GM23338 (cell line): ENCODE results near the gene UBN1. TPM values are rescaled to one million over a fixed set of nuclear protein-coding genes. Genes with fewer than 3 reads are reported as not detected.

Experiments
- ATAC-seq: fragments of 200-7000 bp; cut with Tn5 transposase; 3 replicates; pipeline ENCODE4 v1.9.1; 2020
- DNase-seq: peaks from one replicate; pipeline ENCODE4 v3.0.0-alpha.2; 2015; ENCODE audit warnings: low spot score
- H2AFZ ChIP-seq: fragments of 200-600 bp; sonication (generic); 2 replicates; pipeline ENCODE4 v1.8.0; 2016; ENCODE audit warnings: antibody characterized with exemption, mild to moderate bottlenecking, moderate library complexity
- H3F3A ChIP-seq: fragments of 200-600 bp; sonication (generic); replicated peaks from 2 replicates; pipeline ENCODE4 v1.8.0; 2017; ENCODE audit warnings: antibody characterized with exemption, mixed run types, low read depth
- H3K27ac ChIP-seq: fragments of 200-600 bp; sonication (generic); 2 replicates; pipeline ENCODE4 v1.6.1; 2016; ENCODE audit warnings: low read depth
- H3K27me3 ChIP-seq: fragments of 200-600 bp; sonication (generic); 2 replicates; pipeline ENCODE4 v1.8.0; 2016; ENCODE audit warnings: mild to moderate bottlenecking, mixed run types, moderate library complexity; ENCODE audit not compliant: insufficient read depth
- H3K36me3 ChIP-seq: fragments of 200-600 bp; sonication (generic); 2 replicates; pipeline ENCODE4 v1.8.0; 2016; ENCODE audit warnings: mild to moderate bottlenecking; ENCODE audit not compliant: insufficient read depth
- H3K4me1 ChIP-seq: fragments of 200-600 bp; sonication (generic); 2 replicates; pipeline ENCODE4 v1.8.0; 2016; ENCODE audit warnings: mild to moderate bottlenecking, moderate library complexity; ENCODE audit not compliant: insufficient read depth
- H3K4me2 ChIP-seq: fragments of 200-600 bp; sonication (generic); 2 replicates; pipeline ENCODE4 v1.7.1; 2017; ENCODE audit warnings: mixed run types
- H3K4me3 ChIP-seq: fragments of 200-600 bp; sonication (generic); 2 replicates; pipeline ENCODE4 v1.6.1; 2016; ENCODE audit warnings: mixed run types
- H3K79me2 ChIP-seq: fragments of 200-600 bp; sonication (generic); replicated peaks from 2 replicates; pipeline ENCODE4 v1.8.0; 2017; ENCODE audit warnings: mild to moderate bottlenecking; ENCODE audit not compliant: insufficient read depth
- H3K9me2 ChIP-seq: fragments of 200-600 bp; sonication (generic); 2 replicates; pipeline ENCODE4 v1.8.0; 2017; ENCODE audit not compliant: insufficient read depth
- H4K20me1 ChIP-seq: fragments of 200-600 bp; sonication (generic); replicated peaks from 2 replicates; pipeline ENCODE4 v1.8.0; 2017; ENCODE audit warnings: mild to moderate bottlenecking; ENCODE audit not compliant: insufficient read depth
- H3K27ac Mint-ChIP-seq: 2 replicates; pipeline ENCODE4 v1.8.0; 2020; ENCODE audit warnings: inconsistent platforms, mild to moderate bottlenecking, moderate library complexity, mixed read lengths
- H3K27me3 Mint-ChIP-seq: 3 replicates; pipeline ENCODE4 v1.8.0; 2022; ENCODE audit warnings: low read depth, mild to moderate bottlenecking, moderate library complexity, mixed read lengths, inconsistent platforms; ENCODE audit not compliant: insufficient read depth, poor library complexity
- H3K36me3 Mint-ChIP-seq: 3 replicates; pipeline ENCODE4 v1.8.0; 2021; ENCODE audit warnings: low read depth, mild to moderate bottlenecking, inconsistent platforms, moderate library complexity, mixed read lengths
- H3K4me1 Mint-ChIP-seq: 3 replicates; pipeline ENCODE4 v1.8.0; 2020; ENCODE audit warnings: mild to moderate bottlenecking, inconsistent platforms, mixed read lengths
- H3K4me3 Mint-ChIP-seq: 3 replicates; pipeline ENCODE4 v1.8.0; 2021; ENCODE audit warnings: moderate library complexity, mild to moderate bottlenecking, inconsistent platforms, mixed read lengths
- H3K9me3 Mint-ChIP-seq: 3 replicates; pipeline ENCODE4 v1.8.0; 2020; ENCODE audit warnings: moderate library complexity, mild to moderate bottlenecking, inconsistent platforms, mixed read lengths
- EZH2 ChIP-seq: fragments of 200-600 bp; sonication (generic); IDR thresholded peaks from one replicate; pipeline ENCODE4 v1.8.0; 2017; ENCODE audit warnings: antibody characterized with exemption, mild to moderate bottlenecking, low read depth; ENCODE audit not compliant: unreplicated experiment
- JUNB ChIP-seq: IDR thresholded peaks from one replicate; pipeline ENCODE4 v1.6.1; 2016; ENCODE audit warnings: antibody characterized with exemption; ENCODE audit not compliant: unreplicated experiment
- NANOG ChIP-seq: IDR thresholded peaks from 2 replicates; pipeline ENCODE4 v1.6.1; 2016; ENCODE audit warnings: antibody characterized with exemption, borderline replicate concordance
- REST ChIP-seq: IDR thresholded peaks from one replicate; pipeline ENCODE4 v1.6.1; 2018; ENCODE audit warnings: antibody characterized with exemption; ENCODE audit not compliant: unreplicated experiment
- polyA plus RNA-seq: library from polyadenylated mRNA; unstranded; fragments of >200 nt; fragmentation: Nextera tagmentation; extraction: Ambion mirVana; gene quantifications from 2 replicates; pipeline ENCODE4 v1.2.1, GENCODE V29; 2016
- total RNA-seq: library from RNA; depleted of rRNA; stranded (reverse); fragments of >200 nt; shearing (Covaris generic); gene quantifications from 2 replicates; pipeline ENCODE4 v1.2.3, GENCODE V29; 2014
- TF ChIP-seq, protein P1 (sequence below): fragments of 250-450 bp; sonication (Bioruptor Pico); IDR thresholded peaks from 2 replicates; pipeline ENCODE4 v1.5.0; 2020; ENCODE audit warnings: mild to moderate bottlenecking, moderate library complexity

UBN1 gene
- total and polyA plus RNA-seq, 2 experiments from 2014 or later: 18.3 to 46.8 TPM

DNA sequence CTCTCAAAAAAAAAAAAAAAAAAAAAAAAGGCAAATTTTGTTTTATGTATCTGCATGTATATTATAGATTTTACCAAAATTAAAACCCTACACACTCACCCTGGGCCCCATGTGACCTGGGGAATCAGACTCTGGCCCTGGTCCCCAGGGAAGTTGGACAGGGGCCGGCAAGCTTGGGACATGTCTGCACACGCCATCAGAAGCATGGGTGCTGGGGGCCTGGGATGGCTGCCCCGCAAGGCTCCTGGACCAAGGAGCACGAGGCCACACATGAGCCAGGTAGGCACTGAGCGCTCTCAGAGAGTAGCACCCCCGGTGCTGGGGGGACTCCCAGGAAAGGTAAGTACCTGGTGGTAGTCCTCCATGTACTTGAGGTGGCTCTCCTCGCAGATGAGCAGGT lies 50.0 kb downstream of the UBN1 start (continued):
- TF ChIP-seq, protein P1, sequence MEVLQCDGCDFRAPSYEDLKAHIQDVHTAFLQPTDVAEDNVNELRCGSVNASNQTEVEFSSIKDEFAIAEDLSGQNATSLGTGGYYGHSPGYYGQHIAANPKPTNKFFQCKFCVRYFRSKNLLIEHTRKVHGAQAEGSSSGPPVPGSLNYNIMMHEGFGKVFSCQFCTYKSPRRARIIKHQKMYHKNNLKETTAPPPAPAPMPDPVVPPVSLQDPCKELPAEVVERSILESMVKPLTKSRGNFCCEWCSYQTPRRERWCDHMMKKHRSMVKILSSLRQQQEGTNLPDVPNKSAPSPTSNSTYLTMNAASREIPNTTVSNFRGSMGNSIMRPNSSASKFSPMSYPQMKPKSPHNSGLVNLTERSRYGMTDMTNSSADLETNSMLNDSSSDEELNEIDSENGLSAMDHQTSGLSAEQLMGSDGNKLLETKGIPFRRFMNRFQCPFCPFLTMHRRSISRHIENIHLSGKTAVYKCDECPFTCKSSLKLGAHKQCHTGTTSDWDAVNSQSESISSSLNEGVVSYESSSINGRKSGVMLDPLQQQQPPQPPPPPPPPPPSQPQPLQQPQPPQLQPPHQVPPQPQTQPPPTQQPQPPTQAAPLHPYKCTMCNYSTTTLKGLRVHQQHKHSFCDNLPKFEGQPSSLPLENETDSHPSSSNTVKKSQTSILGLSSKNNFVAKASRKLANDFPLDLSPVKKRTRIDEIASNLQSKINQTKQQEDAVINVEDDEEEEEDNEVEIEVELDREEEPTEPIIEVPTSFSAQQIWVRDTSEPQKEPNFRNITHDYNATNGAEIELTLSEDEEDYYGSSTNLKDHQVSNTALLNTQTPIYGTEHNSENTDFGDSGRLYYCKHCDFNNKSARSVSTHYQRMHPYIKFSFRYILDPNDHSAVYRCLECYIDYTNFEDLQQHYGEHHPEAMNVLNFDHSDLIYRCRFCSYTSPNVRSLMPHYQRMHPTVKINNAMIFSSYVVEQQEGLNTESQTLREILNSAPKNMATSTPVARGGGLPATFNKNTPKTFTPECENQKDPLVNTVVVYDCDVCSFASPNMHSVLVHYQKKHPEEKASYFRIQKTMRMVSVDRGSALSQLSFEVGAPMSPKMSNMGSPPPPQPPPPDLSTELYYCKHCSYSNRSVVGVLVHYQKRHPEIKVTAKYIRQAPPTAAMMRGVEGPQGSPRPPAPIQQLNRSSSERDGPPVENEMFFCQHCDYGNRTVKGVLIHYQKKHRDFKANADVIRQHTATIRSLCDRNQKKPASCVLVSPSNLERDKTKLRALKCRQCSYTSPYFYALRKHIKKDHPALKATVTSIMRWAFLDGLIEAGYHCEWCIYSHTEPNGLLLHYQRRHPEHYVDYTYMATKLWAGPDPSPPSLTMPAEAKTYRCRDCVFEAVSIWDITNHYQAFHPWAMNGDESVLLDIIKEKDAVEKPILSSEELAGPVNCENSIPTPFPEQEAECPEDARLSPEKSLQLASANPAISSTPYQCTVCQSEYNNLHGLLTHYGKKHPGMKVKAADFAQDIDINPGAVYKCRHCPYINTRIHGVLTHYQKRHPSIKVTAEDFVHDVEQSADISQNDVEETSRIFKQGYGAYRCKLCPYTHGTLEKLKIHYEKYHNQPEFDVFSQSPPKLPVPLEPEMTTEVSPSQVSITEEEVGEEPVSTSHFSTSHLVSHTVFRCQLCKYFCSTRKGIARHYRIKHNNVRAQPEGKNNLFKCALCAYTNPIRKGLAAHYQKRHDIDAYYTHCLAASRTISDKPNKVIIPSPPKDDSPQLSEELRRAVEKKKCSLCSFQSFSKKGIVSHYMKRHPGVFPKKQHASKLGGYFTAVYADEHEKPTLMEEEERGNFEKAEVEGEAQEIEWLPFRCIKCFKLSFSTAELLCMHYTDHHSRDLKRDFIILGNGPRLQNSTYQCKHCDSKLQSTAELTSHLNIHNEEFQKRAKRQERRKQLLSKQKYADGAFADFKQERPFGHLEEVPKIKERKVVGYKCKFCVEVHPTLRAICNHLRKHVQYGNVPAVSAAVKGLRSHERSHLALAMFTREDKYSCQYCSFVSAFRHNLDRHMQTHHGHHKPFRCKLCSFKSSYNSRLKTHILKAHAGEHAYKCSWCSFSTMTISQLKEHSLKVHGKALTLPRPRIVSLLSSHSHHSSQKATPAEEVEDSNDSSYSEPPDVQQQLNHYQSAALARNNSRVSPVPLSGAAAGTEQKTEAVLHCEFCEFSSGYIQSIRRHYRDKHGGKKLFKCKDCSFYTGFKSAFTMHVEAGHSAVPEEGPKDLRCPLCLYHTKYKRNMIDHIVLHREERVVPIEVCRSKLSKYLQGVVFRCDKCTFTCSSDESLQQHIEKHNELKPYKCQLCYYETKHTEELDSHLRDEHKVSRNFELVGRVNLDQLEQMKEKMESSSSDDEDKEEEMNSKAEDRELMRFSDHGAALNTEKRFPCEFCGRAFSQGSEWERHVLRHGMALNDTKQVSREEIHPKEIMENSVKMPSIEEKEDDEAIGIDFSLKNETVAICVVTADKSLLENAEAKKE: no peak

DNA sequence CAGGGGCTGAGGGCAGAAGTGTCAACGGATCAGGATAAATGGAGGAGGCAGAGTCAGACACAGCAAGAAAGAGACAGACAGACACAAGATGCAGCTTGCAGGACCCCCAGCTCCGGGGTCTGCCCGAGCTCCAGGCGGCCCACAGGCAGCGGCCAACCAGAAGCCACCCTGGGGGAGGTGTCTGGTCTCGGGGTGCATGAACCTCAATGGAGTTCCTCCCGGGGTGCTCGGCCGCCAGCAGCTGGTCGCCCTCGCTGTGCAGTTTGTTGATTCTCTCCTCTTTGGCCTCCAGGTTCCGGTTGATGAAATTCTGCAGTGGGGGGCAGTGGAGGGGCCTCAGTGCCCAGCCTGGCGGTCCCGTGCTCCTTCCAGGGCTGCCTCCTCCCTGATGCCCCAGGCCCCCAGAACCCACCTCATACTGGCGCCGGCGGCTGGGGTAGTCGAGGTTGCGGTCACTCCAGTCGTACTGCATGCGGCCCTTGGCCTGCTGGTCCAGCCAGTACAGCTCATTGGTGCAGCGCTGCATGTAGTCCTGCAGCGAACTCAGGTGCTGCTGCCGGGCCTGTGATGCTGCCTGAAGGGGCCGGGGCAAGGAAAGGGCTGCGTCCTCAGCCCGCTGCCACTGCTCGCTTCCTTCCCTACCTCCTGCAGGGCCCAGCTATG lies 51.7 kb downstream of the UBN1 start:
- Histone ChIP-seq H4K20me1 (no peaks in the 10 kb centered on the region), H3K4me1 (no peaks in the 10 kb centered on the region), H3K36me3 (no peaks in the 10 kb centered on the region), H3F3A (no peaks in the 10 kb centered on the region), H3K27ac (no peak overlapping the region), H3K79me2 (no peaks in the 10 kb centered on the region), H3K4me2 (no peak overlapping the region), H3K9me2 (no peaks in the 10 kb centered on the region), H3K4me3 (no peak overlapping the region), H3K27me3 (no peaks in the 10 kb centered on the region), H2AFZ (no peak overlapping the region)
- ATAC-seq (no peak), DNase-seq (no peak)
- Mint-ChIP-seq H3K36me3 (peaks cover 39% of the 10 kb centered on the region), H3K9me3 (peaks cover 5% of the 10 kb centered on the region; the same call in 1 of the 3 replicates), H3K27me3 (peaks cover 5% of the 10 kb centered on the region), H3K4me1 (peaks cover 3% of the 10 kb centered on the region; the same call in 1 of the 3 replicates), H3K4me3 (no peak overlapping the region), H3K27ac (no peak overlapping the region)
- TF ChIP-seq NANOG (no peak), REST (no peak), JUNB (no peak), EZH2 (no peak)
- TF ChIP-seq, protein P1: no peak
